ENCODE measurements around the gene SLCO2A1.

Gene SLCO2A1

GRCh38 chr3:134037168-134037567 lies 7.4 kb upstream of the SLCO2A1 start:
- intact Hi-C loops (cut with DNase I) = no loop called here
- no peak for DNase-seq

GRCh38 chr3:134036291-134036690 lies 6.6 kb upstream of the SLCO2A1 start:
- intact Hi-C loops (cut with DNase I) = no loop called here
- no peak for DNase-seq

GRCh38 chr3:134035836-134036235 lies 6.1 kb upstream of the SLCO2A1 start:
- DNase-seq = no peak
- intact Hi-C loops (cut with DNase I) = no loop called here

GRCh38 chr3:134034005-134034785 lies 4.5 kb upstream of the SLCO2A1 start:
- no peak for DNase-seq
- intact Hi-C loops (cut with DNase I) = no loop called here

- no peak for DNase-seq
- intact Hi-C loops (cut with DNase I) = no loop called here
Measured at GRCh38 chr3:134033315-134033996, 3.7 kb upstream of the SLCO2A1 start.

- no peak for DNase-seq
- intact Hi-C loops (cut with DNase I) = no loop called here
Measured at GRCh38 chr3:134031348-134031915, 1.7 kb upstream of the SLCO2A1 start.

DNA sequence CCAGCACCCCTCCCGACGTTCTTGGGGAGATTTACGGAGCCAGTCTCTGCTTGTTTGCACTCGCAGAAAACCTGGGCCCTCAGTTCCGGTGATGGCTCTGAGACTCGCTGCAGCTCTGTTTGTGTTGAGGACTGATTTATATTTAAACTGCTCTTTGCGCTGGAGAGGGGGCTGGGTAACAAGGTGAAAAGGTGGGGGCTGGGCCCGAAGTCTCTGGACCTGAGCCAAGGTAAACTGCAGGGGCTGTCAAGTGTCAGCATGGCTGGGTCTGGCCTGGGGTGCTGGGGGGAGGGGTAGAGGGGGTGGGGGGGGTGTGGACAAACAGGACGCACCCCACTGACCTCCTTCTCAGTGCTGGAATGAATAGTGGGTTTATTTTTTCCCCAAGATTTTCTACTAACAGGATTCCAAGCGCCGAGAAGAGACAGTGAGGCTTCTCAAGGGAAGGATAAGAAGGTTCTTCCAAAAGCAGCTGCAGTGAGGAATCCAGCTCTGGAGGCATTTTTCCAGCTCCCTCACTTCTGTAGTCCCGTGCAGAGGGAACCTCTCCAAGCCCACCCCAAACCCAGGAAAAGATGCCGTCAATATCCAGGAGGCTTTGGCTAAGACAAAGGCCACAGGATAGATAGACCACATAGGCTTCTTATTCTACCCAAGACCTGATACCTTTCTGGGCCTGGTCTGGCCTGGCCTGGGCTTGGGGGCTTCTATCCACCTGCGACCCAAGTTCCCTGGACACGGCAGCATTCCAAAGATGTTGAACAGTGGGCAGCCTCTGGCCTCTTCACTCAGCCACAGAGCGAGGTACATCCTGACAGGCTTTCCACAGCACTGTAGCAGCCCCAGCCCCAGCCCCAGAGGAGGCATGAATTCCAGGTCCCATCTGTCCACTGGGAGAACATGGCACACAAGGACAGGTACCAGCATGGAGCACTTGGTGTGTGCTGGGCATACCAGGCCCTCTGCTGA lies 938 bp upstream of the SLCO2A1 start:
- intact Hi-C loops (cut with DNase I) = no loop called here
- peak in 1 of 10 donors; percentile 52 for DNase-seq

DNA sequence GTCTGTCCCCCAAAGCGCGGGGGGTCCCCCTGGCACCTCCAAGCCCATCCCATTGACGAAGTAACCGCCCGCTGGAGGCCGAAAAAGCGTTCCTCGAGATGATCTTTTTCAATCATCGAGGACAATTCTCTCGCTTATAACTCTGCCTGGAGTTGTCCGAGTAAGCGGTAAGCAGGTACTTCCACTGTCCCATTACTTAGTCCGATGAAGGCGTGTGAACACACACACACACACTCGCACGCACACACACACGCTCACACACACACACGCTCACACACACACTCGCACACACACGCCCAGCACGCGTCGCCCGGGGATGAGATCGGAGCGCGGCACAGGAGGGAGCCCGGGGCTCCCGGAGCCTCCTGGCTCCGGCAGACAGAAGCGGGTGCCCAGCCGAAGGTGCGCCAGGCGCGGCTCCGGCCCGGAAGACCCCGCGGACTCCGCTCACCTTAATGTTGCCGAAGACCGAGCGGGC lies 430 bp downstream of the SLCO2A1 start:
- no peak for DNase-seq
- intact Hi-C loops (cut with DNase I) = no loop called here

DNA sequence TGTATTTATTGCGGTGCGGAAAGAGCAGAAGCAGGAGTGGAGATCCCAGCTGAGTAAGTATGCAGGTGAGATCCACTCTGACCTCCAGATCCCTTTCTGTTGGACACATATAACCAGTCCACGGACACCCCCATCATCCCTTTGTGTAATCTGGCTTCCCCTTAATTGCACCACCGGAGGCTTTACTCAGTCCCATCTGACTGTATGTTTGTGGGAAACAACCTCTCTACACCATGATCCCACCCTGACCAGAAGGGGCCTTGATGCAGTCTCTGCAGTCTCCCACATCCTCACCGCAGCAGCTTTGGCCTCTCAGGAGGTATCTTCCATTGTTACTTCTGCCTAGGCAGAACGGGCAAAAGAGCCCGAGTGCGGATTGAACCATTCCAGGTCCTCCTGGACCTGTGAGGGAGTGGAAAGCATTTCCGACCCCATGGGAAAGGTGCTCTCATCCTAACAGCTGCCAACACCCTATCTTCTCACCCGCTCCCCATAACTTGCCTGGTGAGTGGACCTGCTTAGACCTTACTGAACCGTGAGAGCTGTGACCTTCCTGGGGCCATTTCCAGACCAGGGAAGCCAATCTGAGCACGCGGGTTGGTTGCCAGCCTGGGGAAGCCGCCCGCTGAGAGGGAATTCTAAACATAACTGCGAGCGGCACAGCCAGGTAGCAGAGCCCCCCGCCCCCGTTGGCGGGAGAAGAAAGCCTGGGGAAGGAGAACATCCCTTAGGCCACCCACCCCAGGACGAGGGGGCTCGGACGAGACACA lies 1.1 kb downstream of the SLCO2A1 start:
- intact Hi-C loops (cut with DNase I) = no loop called here
- peak in 1 of 10 donors; percentile 67 for DNase-seq

GRCh38 chr3:134027631-134028030 lies 2.1 kb downstream of the SLCO2A1 start:
- no peak for DNase-seq
- intact Hi-C loops (cut with DNase I) = no loop called here

DNA sequence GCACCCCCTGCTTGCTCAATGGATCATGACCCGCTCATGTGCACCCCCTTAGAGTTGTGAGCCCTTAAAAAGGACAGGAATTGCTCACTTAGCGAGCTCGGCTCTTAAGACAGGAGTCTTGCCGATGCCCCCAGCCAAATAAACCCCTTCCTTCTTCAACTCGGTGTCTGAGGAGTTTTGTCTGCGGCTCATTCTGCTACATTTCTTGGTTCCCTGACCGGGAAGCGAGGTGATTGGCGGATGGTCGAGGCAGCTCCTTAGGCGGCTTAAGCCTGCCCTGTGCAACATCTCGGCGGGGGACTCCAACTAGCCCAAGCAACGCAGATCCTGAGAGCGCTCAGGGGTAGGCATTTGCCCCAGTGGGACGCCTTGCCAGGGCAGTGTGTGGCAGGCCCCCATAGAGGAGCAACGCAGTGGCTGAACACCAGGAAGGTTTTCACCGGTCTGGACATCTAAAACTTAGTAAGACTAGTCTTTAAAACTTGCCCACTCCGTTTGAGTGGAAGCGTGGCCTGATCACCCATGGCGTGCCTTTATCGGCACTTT lies 9.5 kb downstream of the SLCO2A1 start:
- no peak for DNase-seq
- intact Hi-C loops (cut with DNase I) = no loop called here

- intact Hi-C loops (cut with DNase I) = no loop called here
- DNase-seq = no peak
Measured at GRCh38 chr3:134018850-134019249, 10.9 kb downstream of the SLCO2A1 start.

GRCh38 chr3:134018406-134018805 lies 11.3 kb downstream of the SLCO2A1 start:
- DNase-seq = no peak
- intact Hi-C loops (cut with DNase I) = no loop called here

DNA sequence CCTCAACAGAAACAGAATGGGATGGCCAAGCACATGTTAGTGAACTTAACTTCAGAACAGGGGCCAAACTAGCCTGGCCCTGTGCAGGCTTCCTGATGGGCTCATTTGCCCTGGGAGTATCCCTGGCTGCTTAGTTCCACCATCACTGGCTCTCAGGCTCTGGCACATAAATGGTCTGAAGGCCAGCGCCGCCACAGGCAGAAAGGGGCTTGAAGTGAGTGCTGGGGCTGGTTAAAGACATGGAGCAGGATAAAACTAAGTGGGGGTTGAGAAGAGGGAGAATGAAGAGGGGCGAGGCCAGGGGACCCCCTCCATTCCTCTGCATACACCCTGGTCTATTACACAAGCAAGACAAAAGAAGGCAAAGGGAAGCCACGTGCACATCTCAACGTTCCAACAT lies 12.2 kb downstream of the SLCO2A1 start:
- intact Hi-C loops (cut with DNase I) = no loop called here
- no peak for DNase-seq

- intact Hi-C loops (cut with DNase I) = no loop called here
Measured at GRCh38 chr3:134014270-134014669, 15.5 kb downstream of the SLCO2A1 start.

GRCh38 chr3:134013280-134013679 lies 16.4 kb downstream of the SLCO2A1 start:
- DNase-seq = no peak
- intact Hi-C loops (cut with DNase I) = no loop called here

More at GRCh38 chr3:134014270-134014669, 15.5 kb downstream of the SLCO2A1 start:
- DNase-seq = no peak

DNA sequence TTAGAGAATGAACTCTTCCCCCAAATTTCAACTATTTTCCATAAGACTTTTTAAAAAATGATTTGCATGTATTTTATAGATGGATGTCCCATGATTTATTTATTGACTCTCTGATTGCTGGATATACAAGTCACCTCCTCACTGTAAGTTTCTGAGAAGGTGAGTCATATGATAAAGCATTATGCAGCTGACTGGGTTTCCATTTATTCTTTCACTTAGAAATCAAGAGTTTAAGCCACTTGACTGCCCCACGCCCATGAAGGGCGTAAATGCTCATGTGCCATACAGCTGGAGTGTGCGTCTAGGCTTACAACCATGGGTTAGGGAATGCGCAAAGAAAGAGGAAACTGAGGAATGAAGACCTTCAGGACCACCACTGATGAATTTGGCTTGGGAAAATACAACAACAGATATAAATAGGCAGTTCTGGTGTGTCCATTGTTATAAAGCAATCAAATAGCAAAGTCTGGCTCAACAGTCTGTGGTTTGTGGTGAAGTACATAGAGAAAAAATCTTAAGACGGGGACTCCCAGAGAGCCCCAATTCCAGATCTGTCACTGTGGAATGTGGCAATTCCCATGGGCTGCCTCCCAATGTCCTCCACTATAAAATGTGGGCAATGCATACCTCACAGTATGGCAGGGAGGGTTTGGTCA lies 20.3 kb downstream of the SLCO2A1 start:
- intact Hi-C loops (cut with DNase I) = no loop called here
- DNase-seq = no peak

- intact Hi-C loops (cut with DNase I) = no loop called here
- DNase-seq = no peak
Measured at GRCh38 chr3:134008630-134009156, 21.0 kb downstream of the SLCO2A1 start.

- no peak for DNase-seq
- intact Hi-C loops (cut with DNase I) = no loop called here
Measured at GRCh38 chr3:134007819-134008218, 21.9 kb downstream of the SLCO2A1 start.

Measured in posterior cingulate gyrus (tissue), 11 donors.